A549 (cell line): Measurements from ENCODE around the gene SLC29A2. TPM values are rescaled to one million over a fixed set of nuclear protein-coding genes. Genes with fewer than 3 reads are reported as not detected.

Source experiments
- ATAC-seq, 2 experiments: fragments of 200-7000 bp in 1 of 2; fragments of >200 bp in 1 of 2; cut with Nextera tagmentation in 1 of 2; cut with Tn5 transposase in 1 of 2; 3 replicates each; pipeline versions ENCODE4 v1.8.0 to v1.9.1; 2018 to 2020; ENCODE audit warnings: mild to moderate bottlenecking in 1 of 2, moderate library complexity in 1 of 2
- CTCF ChIA-PET: fragments of 300-600 bp; sonication (Branson Sonifier 250); formaldehyde crosslinking; extraction: SDS; loops from one replicate; lab custom pipeline; 2021; ENCODE audit warnings: antibody characterized with exemption, inconsistent platforms; lab: Yijun Ruan, JAX
- POLR2A ChIA-PET: fragments of 350-600 bp; formaldehyde crosslinking; extraction: SDS; loops from one replicate; lab custom pipeline; 2021; ENCODE audit warnings: antibody characterized with exemption, inconsistent platforms; lab: Yijun Ruan, JAX
- DNase-seq, 2 experiments: peaks; one replicate each; pipeline versions ENCODE4 v3.0.0 to v3.0.0-alpha.2; 2011 to 2016; ENCODE audit warnings: low read depth in 1 of 2, low spot score in 1 of 2
- FAIRE-seq: peaks from 2 replicates; lab custom pipeline; 2011; peaks lifted over from hg19 to GRCh38; lab: Jason Lieb, UNC
- H3K27ac ChIP-seq, 2 experiments: fragments of >200 bp; sonication (Bioruptor Twin); formaldehyde crosslinking; 3 replicates each; pipeline ENCODE4 v1.5.1; 2016 to 2017
- H3K4me1 ChIP-seq: fragments of >200 bp; sonication (Bioruptor Twin); formaldehyde crosslinking; 3 replicates; pipeline ENCODE4 v1.6.1; 2016
- H3K4me2 ChIP-seq: fragments of >200 bp; sonication (Bioruptor Twin); formaldehyde crosslinking; 3 replicates; pipeline ENCODE4 v1.6.1; 2016
- H3K4me3 ChIP-seq: fragments of >200 bp; sonication (Bioruptor Twin); formaldehyde crosslinking; 3 replicates; pipeline ENCODE4 v1.5.1; 2016
- H3K9me3 ChIP-seq: fragments of >200 bp; sonication (Bioruptor Twin); formaldehyde crosslinking; 3 replicates; pipeline ENCODE4 v1.6.1; 2016
- BHLHE40 ChIP-seq: IDR thresholded peaks from 2 replicates; pipeline ENCODE4 v1.6.1; 2012; ENCODE audit warnings: low read depth, low read length, inconsistent platforms
- CEBPB ChIP-seq, 2 experiments: fragments of >200 bp in 1 of 2; sonication (Bioruptor Twin) in 1 of 2; formaldehyde crosslinking in 1 of 2; IDR thresholded peaks; 2 replicates each; pipeline ENCODE4 v1.6.1; 2012 to 2016
- CHD2 ChIP-seq: fragments of 150-350 bp; IDR thresholded peaks from 2 replicates; pipeline ENCODE4 v1.6.1; 2014; ENCODE audit warnings: low read length; ENCODE audit not compliant: partially characterized antibody
- E2F6 ChIP-seq: IDR thresholded peaks from 2 replicates; pipeline ENCODE4 v1.6.1; 2012; ENCODE audit warnings: low read depth, borderline replicate concordance
- ESRRA ChIP-seq: fragments of 150-350 bp; IDR thresholded peaks from 2 replicates; pipeline ENCODE4 v1.6.1; 2014; ENCODE audit warnings: mild to moderate bottlenecking, low read length, borderline replicate concordance
- FOSL2 ChIP-seq, 2 experiments: fragments of 450-650 bp in 1 of 2; fragments of >200 bp in 1 of 2; sonication (Bioruptor Twin) in 1 of 2; formaldehyde crosslinking; IDR thresholded peaks; 2 replicates each; pipeline versions ENCODE4 v1.5.0 to v1.6.1; 2016 to 2020; ENCODE audit warnings: mild to moderate bottlenecking in 1 of 2, moderate library complexity in 1 of 2
- HDAC2 ChIP-seq: fragments of 200-600 bp; sonication (generic); IDR thresholded peaks from 2 replicates; pipeline ENCODE4 v1.6.1; 2016
- HOXB13 ChIP-seq: fragments of 250-450 bp; sonication (Bioruptor Pico); IDR thresholded peaks from 2 replicates; pipeline ENCODE4 v1.5.0; 2020; ENCODE audit warnings: low read depth, mild to moderate bottlenecking, moderate library complexity
- JUN ChIP-seq, 2 experiments: fragments of >200 bp; sonication (Bioruptor Twin); formaldehyde crosslinking; IDR thresholded peaks; 2 replicates in 1 of 2; 3 replicates in 1 of 2; pipeline ENCODE4 v1.6.1; 2016 to 2017
- MAFK ChIP-seq: fragments of 450-650 bp; IDR thresholded peaks from 2 replicates; pipeline ENCODE4 v1.6.1; 2014; ENCODE audit not compliant: partially characterized antibody
- NPAS2 ChIP-seq: fragments of 250-450 bp; sonication (Bioruptor Pico); IDR thresholded peaks from 2 replicates; pipeline ENCODE4 v1.8.0; 2022; ENCODE audit warnings: mild to moderate bottlenecking, moderate library complexity, borderline replicate concordance
- NR3C1 ChIP-seq: fragments of >200 bp; sonication (Bioruptor Twin); formaldehyde crosslinking; IDR thresholded peaks from 3 replicates; pipeline ENCODE4 v1.6.1; 2017
- RFX5 ChIP-seq: fragments of 450-650 bp; IDR thresholded peaks from 2 replicates; pipeline ENCODE4 v1.7.1; 2014; ENCODE audit warnings: antibody characterized with exemption, mild to moderate bottlenecking, moderate library complexity
- RNF2 ChIP-seq: fragments of 200-600 bp; sonication (generic); IDR thresholded peaks from 2 replicates; pipeline ENCODE4 v1.6.1; 2016; ENCODE audit warnings: low read depth, mild to moderate bottlenecking, antibody characterized with exemption, moderate library complexity, borderline replicate concordance
- ZFP36 ChIP-seq: fragments of 450-650 bp; IDR thresholded peaks from 2 replicates; pipeline ENCODE4 v1.6.1; 2014; ENCODE audit warnings: borderline replicate concordance; ENCODE audit not compliant: partially characterized antibody
- ZNF302 ChIP-seq: fragments of 250-450 bp; sonication (Bioruptor Pico); IDR thresholded peaks from 2 replicates; pipeline ENCODE4 v1.9.0; 2021; ENCODE audit warnings: inconsistent platforms, mild to moderate bottlenecking, moderate library complexity
- WGBS: methylation state at CpG from one replicate; pipeline ENCODE4 v1.1.6; 2017; ENCODE audit errors: missing lambda C conversion rate; 5-methylcytosine and 5-hydroxymethylcytosine counted together
- polyA plus RNA-seq, 4 experiments: library from polyadenylated mRNA; depleted of rRNA in 3 of 4; stranded (reverse); fragments of >200 nt; fragmentation: RNase III in 1 of 4; extraction: RNeasy Plus Mini Kit Qiagen cat#74134 plus additional on column Dnase treatment in 1 of 4; gene quantifications; 2 replicates in 3 of 4; 3 replicates in 1 of 4; pipeline ENCODE4 v1.2.3, GENCODE V29; 2011 to 2017
- TF ChIP-seq, protein P1 (sequence below): fragments of 250-450 bp; sonication (Bioruptor Pico); IDR thresholded peaks from 2 replicates; pipeline ENCODE4 v1.5.0; 2020; ENCODE audit warnings: low read depth, mild to moderate bottlenecking, moderate library complexity
- TF ChIP-seq, protein P2 (sequence below): fragments of >200 bp; sonication (Bioruptor Twin); formaldehyde crosslinking; IDR thresholded peaks from 3 replicates; pipeline ENCODE4 v1.5.1; 2016

Gene SLC29A2
- polyA plus RNA-seq, 2 of the 4 experiments (the other 2 are of a cell fraction): 2.6 to 7.6 TPM

DNA sequence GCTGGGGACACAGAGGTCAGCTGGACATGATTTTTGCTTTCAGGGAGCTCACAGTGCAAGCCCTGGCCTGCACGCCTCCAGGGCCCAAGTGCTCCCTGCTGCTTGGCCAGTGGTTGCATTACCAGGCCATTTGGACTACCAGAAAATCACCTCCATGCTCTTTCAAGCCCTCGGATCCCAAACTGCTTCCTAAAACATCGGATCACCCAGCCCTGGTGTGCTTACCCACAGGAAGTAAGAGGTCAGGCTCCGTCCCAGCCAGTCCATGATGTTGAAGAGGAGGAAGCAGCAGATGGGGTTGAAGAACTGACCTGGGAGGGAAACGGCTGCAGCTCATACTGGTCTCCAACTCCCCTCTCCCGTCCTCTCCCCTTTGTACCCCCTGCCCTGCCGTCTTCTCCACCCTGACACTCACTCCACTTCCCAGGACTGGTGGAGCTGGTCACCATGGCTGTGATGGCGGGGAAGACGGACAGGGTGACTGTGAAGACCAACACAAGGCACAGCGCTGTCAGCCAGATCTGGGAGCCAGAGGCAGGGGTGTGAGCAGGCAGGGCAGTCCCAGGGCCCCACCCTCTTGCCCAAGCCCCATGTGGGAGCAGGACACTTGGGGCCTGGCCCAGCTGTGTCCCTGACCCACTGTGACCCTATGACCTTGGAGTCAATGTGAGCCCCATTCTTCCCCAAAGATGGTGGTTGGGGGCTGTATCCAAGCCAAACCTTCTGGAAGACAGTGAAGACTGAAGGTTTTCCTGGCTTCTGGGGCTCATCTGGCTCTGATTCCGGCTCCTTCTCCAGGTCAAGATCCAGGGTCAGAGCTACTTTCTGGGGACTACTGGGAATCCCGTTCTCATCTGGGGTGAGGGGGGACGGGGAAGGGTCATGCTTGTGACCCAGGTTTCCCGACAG lies 5.6 kb downstream of the SLC29A2 start:
- DNase-seq: no peak
- no peak for ATAC-seq
- Histone ChIP-seq H3K27ac (no peak overlapping the region), H3K4me2 (no peak overlapping the region), H3K4me3 (no peak overlapping the region), H3K4me1 (0 out of 3 replicates have a peak, but pooled peaks cover 8% of the 10 kb centered on the region), H3K9me3 (no peaks in the 10 kb centered on the region)
- no peak for FAIRE-seq
- 89% methylated on average over 14 of the region's 14 CpGs for WGBS
- TF ChIP-seq RFX5 (no peak), ZNF302 (CRISPR knock-in tag) (no peak), HDAC2 (no peak), ESRRA (no peak), CHD2 (no peak)
- TF ChIP-seq, protein P1, sequence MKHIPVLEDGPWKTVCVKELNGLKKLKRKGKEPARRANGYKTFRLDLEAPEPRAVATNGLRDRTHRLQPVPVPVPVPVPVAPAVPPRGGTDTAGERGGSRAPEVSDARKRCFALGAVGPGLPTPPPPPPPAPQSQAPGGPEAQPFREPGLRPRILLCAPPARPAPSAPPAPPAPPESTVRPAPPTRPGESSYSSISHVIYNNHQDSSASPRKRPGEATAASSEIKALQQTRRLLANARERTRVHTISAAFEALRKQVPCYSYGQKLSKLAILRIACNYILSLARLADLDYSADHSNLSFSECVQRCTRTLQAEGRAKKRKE: no peak
- POLR2A ChIA-PET: no interaction called here
- CTCF ChIA-PET: interaction anchor here (0.6 to 4.3 kb wide), 11 partner anchors 9 to 73 kb away, joined by 3 to 22 read pairs (median 4); partner anchors contain the start of gene MRPL11

DNA sequence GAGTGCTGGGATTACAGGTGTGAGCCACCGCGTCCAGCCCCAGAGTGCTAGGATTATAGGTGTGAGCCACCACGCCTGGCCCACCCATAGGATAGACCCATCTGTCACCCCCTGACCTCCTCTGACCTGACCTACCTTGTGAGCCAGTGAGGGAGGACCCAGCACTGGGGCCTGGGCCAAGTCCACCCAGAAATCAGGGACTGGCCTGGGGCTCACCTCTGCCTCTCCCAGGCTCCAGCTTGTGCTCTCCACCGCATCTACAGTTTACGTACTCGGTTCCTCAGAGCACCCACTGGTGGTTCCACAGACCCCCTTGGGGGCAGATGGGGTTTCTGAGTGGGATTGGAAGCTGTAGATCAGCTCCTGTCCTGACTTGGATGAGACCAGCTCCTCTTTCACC lies 6.4 kb downstream of the SLC29A2 start:
- no peak for FAIRE-seq
- TF ChIP-seq ZFP36: no peak
- TF ChIP-seq, all 56 proteins: peak for 0

DNA sequence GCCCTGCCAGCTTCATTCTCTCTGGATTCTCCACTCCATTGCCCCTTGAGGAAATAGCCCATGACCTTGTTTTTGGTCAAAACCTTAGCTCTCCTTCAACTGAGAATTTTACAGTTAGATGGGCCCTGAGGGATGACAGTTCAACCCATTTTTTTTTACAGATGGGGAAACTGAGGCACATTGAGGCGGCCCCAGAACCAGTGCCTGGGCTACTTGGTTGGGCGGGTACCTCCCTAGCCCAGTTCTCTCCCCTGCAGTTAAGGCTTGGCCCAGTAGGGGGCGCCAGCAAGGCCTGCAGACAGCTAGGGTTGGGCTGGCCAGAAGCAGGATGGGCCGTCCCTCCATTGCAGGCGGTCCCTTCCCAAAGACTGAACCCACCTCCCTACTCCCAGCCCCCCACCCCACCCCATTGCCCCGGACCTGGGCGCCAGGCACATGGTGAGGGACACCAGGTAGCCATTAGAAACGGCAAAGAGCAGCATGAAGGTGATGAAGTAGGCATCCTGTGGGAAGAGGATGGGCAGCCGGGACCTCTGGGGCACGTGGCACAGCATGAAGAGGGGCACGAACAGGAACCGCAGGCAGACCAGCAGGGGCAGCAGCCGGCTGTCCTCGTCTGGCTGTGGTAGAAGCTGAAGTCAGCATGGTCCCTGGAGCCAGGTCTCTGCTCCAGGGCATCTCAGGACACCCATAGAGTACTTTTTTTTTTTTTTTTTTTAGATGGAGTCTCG lies 7.6 kb downstream of the SLC29A2 start:
- ATAC-seq (peak; percentile 44 to 75; a peak in 4 of 6 replicates), FAIRE-seq (no peak), DNase-seq (peak; percentile 59 to 64)
- CTCF ChIA-PET: interaction anchor here (0.5 to 4.3 kb wide), 31 partner anchors 8 to 705 kb away, joined by 3 to 19 read pairs (median 4); partner anchors contain the start of genes B4GAT1, BRMS1, NPAS4 and SLC29A2
- no peaks in the 10 kb centered on the region for H3K9me3 ChIP-seq
- H3K27ac ChIP-seq: no peak overlapping the region
- WGBS: 67% methylated on average over 12 of the region's 15 CpGs
- TF ChIP-seq CEBPB (IDR thresholded peaks at IDR 0.05): no peak
- TF ChIP-seq, protein P2, sequence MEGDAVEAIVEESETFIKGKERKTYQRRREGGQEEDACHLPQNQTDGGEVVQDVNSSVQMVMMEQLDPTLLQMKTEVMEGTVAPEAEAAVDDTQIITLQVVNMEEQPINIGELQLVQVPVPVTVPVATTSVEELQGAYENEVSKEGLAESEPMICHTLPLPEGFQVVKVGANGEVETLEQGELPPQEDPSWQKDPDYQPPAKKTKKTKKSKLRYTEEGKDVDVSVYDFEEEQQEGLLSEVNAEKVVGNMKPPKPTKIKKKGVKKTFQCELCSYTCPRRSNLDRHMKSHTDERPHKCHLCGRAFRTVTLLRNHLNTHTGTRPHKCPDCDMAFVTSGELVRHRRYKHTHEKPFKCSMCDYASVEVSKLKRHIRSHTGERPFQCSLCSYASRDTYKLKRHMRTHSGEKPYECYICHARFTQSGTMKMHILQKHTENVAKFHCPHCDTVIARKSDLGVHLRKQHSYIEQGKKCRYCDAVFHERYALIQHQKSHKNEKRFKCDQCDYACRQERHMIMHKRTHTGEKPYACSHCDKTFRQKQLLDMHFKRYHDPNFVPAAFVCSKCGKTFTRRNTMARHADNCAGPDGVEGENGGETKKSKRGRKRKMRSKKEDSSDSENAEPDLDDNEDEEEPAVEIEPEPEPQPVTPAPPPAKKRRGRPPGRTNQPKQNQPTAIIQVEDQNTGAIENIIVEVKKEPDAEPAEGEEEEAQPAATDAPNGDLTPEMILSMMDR: peak; percentile 58
- TF ChIP-seq, all 56 proteins: peak for 1
- Histone ChIP-seq H3K4me2 (no peak overlapping the region), H3K4me3 (no peak overlapping the region), H3K4me1 (no peaks in the 10 kb centered on the region)
- POLR2A ChIA-PET: no interaction called here

More for the DNA sequence above, 6.4 kb downstream of the SLC29A2 start:
- Histone ChIP-seq H3K27ac (no peak overlapping the region), H3K4me1 (0 out of 3 replicates have a peak, but pooled peaks cover 1% of the 10 kb centered on the region), H3K9me3 (no peaks in the 10 kb centered on the region), H3K4me2 (no peak overlapping the region), H3K4me3 (no peak overlapping the region)
- WGBS: 94% methylated on average over 6 of the region's 6 CpGs
- POLR2A ChIA-PET: no interaction called here
- ATAC-seq: no peak
- CTCF ChIA-PET: interaction anchor here (0.6 to 4.3 kb wide), 9 partner anchors 12 to 97 kb away, joined by 3 to 19 read pairs (median 4); partner anchors contain the start of genes BRMS1 and NPAS4
- DNase-seq: no peak

- no peak overlapping the region for H3K4me3 ChIP-seq
- ATAC-seq (no peak), DNase-seq (no peak), FAIRE-seq (no peak)
- no peaks in the 10 kb centered on the region for H3K9me3 ChIP-seq
- H3K27ac ChIP-seq: no peak overlapping the region
- CTCF ChIA-PET: interaction anchor here (0.5 to 4.3 kb wide), 31 partner anchors 7 to 470 kb away, joined by 3 to 19 read pairs (median 4); partner anchors contain the start of genes B4GAT1, BRMS1, RIN1 and SLC29A2
- H3K4me1 ChIP-seq: no peaks in the 10 kb centered on the region
- TF ChIP-seq E2F6: no peak
- TF ChIP-seq JUN (IDR thresholded peaks at IDR 0.05): no peak
- TF ChIP-seq HDAC2: no peak
- TF ChIP-seq NPAS2 (CRISPR knock-in tag): no peak
- TF ChIP-seq BHLHE40: no peak
- no peak for TF ChIP-seq RNF2
- TF ChIP-seq, protein P1: no peak
- no peak for TF ChIP-seq MAFK
- TF ChIP-seq NR3C1: no peak
- TF ChIP-seq ZFP36: no peak
- TF ChIP-seq HOXB13 (CRISPR knock-in tag): no peak
- TF ChIP-seq FOSL2 (IDR thresholded peaks at IDR 0.05): no peak
- TF ChIP-seq FOSL2 (CRISPR knock-in tag; IDR thresholded peaks at IDR 0.05): no peak
- WGBS: 91% methylated on average over 13 of the region's 14 CpGs
- POLR2A ChIA-PET: no interaction called here
- H3K4me2 ChIP-seq: no peak overlapping the region
Measured at GRCh38 chr11:66363187-66363601, 8.4 kb downstream of the SLC29A2 start.
